BE2C (cell line): ENCODE measurements around the gene LIN37.

ENCODE experiments used
- DNase-seq: peaks from one replicate; pipeline ENCODE4 v3.0.0-alpha.2; 2020
- H3K27me3 ChIP-seq: fragments of 250-450 bp; sonication (Bioruptor Pico); 2 replicates; pipeline ENCODE4 v1.5.1; 2020; ENCODE audit warnings: mild to moderate bottlenecking
- H3K36me3 ChIP-seq: fragments of 250-450 bp; sonication (Bioruptor Pico); 2 replicates; pipeline ENCODE4 v1.5.1; 2020; ENCODE audit warnings: mild to moderate bottlenecking
- H3K4me1 ChIP-seq: fragments of 250-450 bp; sonication (Bioruptor Pico); 2 replicates; pipeline ENCODE4 v1.5.1; 2020
- H3K4me3 ChIP-seq: 2 replicates; pipeline ENCODE4 v1.5.1; 2011; ENCODE audit warnings: low read depth, low read length
- H3K9me3 ChIP-seq: fragments of 250-450 bp; sonication (Bioruptor Pico); 2 replicates; pipeline ENCODE4 v1.5.1; 2020
- CTCF ChIP-seq: IDR thresholded peaks from 2 replicates; pipeline ENCODE4 v1.5.1; 2012; ENCODE audit warnings: mild to moderate bottlenecking, low read depth, low read length

Gene LIN37

DNA sequence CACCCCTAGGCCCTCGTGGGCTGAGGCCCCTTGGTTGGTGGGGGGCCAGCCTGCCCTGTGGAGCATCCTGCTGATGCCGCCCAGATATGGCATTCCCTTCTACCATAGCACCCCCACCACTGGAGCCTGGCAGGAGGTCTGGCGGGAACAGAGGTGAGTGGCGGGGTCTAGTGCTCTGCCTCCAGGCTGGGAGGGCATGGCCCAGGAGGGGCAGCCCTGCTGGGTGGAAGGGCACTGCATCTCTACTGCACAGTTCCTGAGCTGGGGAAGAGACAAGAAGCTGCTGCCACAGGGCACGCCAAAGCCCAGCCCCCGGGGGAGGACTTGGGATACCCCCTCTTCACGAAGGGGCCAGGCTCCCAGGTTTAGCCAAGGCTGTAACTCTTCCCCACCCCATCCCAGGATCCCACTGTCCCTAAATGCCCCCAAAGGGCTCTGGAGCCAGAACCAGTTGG is 33.0 kb upstream of the LIN37 start:
- TF ChIP-seq CTCF: no peak
- Histone ChIP-seq H3K4me1 (no peaks in the 10 kb centered on the region; the same call in 1 of the 2 replicates), H3K36me3 (peaks cover 8% of the 10 kb centered on the region), H3K4me3 (no peak overlapping the region), H3K9me3 (no peaks in the 10 kb centered on the region), H3K27me3 (peaks cover 15% of the 10 kb centered on the region)
- no peak for DNase-seq

GRCh38 chr19:35715981-35716800 is 32.2 kb upstream of the LIN37 start:
- peaks cover 10% of the 10 kb centered on the region for H3K36me3 ChIP-seq
- peaks cover 7% of the 10 kb centered on the region for H3K27me3 ChIP-seq
- H3K9me3 ChIP-seq: no peaks in the 10 kb centered on the region
- H3K4me1 ChIP-seq: no peaks in the 10 kb centered on the region; the same call in 1 of the 2 replicates
- peak overlapping the region; percentile 79 for H3K4me3 ChIP-seq
- no peak for TF ChIP-seq CTCF
- peak; percentile 46 for DNase-seq

DNA sequence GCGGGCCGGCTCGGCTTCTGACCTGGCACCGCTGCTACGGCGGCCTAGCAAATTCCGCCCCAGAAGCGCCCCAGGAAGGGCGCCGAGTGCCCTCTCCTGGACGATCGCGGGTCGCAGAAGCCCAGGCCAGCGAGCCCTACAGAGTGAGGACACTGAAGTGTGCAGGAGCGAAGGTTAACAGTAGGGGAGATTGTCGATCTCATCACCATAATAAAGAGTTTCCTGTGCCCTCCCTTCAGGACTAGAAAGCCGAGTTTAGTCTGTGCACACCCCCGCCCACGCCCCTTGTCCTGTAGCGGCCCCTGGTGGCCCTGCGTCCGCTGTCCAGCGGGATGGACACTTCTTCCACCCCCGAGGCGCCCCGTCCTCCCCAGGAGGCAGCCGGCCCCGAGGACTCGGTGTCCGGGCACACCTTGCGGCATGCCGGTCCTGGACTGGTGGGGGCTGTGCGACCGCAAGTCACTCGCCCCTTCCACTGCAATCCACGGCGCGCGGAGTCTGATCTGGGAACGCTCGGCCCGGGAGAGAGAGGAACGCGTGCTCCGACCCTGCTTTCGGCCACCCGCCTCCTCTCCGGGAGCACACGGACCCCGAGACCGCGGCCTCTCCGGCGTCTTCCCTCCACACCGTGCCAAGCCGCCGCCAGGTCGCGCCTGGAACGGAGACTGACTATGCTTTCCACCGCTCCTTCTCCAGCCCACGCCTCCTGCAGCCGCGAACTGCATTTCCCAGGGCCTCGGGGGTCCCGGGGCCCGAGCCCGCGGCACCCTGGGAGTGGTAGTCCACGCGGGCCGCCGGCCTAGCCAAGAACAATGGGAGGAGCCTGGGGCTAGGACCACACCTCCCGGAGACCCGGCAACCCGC is 31.3 kb upstream of the LIN37 start:
- H3K36me3 ChIP-seq: peaks cover 16% of the 10 kb centered on the region
- H3K4me3 ChIP-seq: peak overlapping the region; percentile 79
- 0 out of 2 replicates have a peak, but pooled peaks cover 3% of the 10 kb centered on the region for H3K27me3 ChIP-seq
- peak; percentile 98 for DNase-seq
- H3K9me3 ChIP-seq: no peaks in the 10 kb centered on the region
- no peaks in the 10 kb centered on the region; the same call in 1 of the 2 replicates for H3K4me1 ChIP-seq
- peak; percentile 80 for TF ChIP-seq CTCF

DNA sequence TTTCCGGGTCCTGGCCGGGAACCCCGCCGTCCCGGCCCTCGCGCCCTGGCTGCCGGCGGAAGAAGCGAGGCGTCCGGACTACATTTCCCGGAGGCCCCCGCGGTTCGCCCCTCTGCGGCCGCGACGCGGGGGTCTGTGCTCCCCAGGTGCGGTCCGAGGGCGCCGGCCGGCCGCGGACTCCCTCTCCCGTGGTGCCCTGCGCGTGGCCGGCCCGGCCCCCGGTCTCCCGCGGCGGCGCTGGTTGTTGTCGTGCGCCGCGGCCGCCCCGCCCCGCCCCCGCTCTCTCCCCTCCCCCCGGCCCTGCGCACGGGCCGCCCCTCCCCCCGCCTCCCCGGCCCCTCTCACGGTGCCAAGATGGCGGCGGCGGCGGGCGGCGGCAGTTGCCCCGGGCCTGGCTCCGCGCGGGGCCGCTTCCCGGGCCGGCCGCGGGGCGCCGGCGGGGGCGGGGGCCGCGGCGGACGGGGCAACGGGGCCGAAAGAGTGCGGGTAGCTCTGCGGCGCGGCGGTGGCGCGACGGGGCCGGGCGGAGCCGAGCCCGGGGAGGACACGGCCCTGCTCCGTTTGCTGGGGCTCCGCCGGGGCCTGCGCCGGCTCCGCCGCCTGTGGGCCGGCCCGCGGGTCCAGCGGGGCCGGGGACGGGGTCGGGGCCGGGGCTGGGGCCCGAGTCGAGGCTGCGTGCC is 30.6 kb upstream of the LIN37 start, which contains the start of gene KMT2B:
Gene KMT2B (plus strand): TSS at position 339 of the 680 bp plus-strand sequence. CDS start 16 bp downstream, at position 355.
- Histone ChIP-seq H3K27me3 (no peaks in the 10 kb centered on the region), H3K4me3 (peak within 1 kb of the TSS; percentile 87), H3K9me3 (no peaks in the 10 kb centered on the region), H3K4me1 (no peaks in the 10 kb centered on the region; the same call in 1 of the 2 replicates), H3K36me3 (peaks cover 24% of the 10 kb centered on the region)
- no peak for TF ChIP-seq CTCF
- no peak for DNase-seq

- Histone ChIP-seq H3K4me1 (no peaks in the 10 kb centered on the region; the same call in 1 of the 2 replicates), H3K4me3 (peak overlapping the region; percentile 87), H3K9me3 (no peaks in the 10 kb centered on the region), H3K36me3 (peaks cover 31% of the 10 kb centered on the region), H3K27me3 (no peaks in the 10 kb centered on the region)
- TF ChIP-seq CTCF: no peak
- DNase-seq: peak; percentile 43
Observed at GRCh38 chr19:35718345-35719041, 29.9 kb upstream of the LIN37 start.
